Mesenchymal stem cell (in vitro differentiated cells and primary cell): ENCODE results near the gene KIF3C.
"Not testable (repeated sequence)": the region's sequence is repeated elsewhere in the genome, so short reads cannot be mapped to it uniquely, and the experiment has no call there.

ENCODE experiments used
- DNase-seq: peaks from one replicate; pipeline ENCODE4 v3.0.0-alpha.2; 2013
- H2AFZ ChIP-seq: one replicate; pipeline ENCODE4 v1.6.1; 2013; ENCODE audit warnings: low read depth, mild to moderate bottlenecking, control low read depth, inconsistent platforms, low read length, moderate library complexity
- H2AK5ac ChIP-seq: 2 replicates; pipeline ENCODE4 v1.6.1; 2013; ENCODE audit warnings: low read length, moderate library complexity, mild to moderate bottlenecking, inconsistent platforms; ENCODE audit not compliant: severe bottlenecking
- H2BK120ac ChIP-seq: one replicate; pipeline ENCODE4 v1.6.1; 2013; ENCODE audit warnings: low read depth, mild to moderate bottlenecking, inconsistent platforms, low read length, moderate library complexity
- H2BK12ac ChIP-seq, 2 experiments: one replicate each; pipeline ENCODE4 v1.6.1; 2013; ENCODE audit warnings: inconsistent platforms in 2 of 2, low read length in 2 of 2, mild to moderate bottlenecking in 2 of 2, moderate library complexity in 2 of 2, control low read depth in 1 of 2
- H2BK15ac ChIP-seq: one replicate; pipeline ENCODE4 v1.6.1; 2013; ENCODE audit warnings: mild to moderate bottlenecking, low read depth, inconsistent platforms; ENCODE audit not compliant: poor library complexity, severe bottlenecking
- H2BK5ac ChIP-seq: 2 replicates; pipeline ENCODE4 v1.6.1; 2013; ENCODE audit warnings: low read depth, mild to moderate bottlenecking, low read length, control low read depth, inconsistent platforms; ENCODE audit not compliant: poor library complexity, severe bottlenecking
- H3K14ac ChIP-seq, 2 experiments: one replicate each; pipeline ENCODE4 v1.6.1; 2013; ENCODE audit warnings: inconsistent platforms in 2 of 2, low read length in 2 of 2, control low read depth in 1 of 2, mild to moderate bottlenecking in 1 of 2, moderate library complexity in 1 of 2
- H3K18ac ChIP-seq, 2 experiments: one replicate each; pipeline ENCODE4 v1.6.1; 2013; ENCODE audit warnings: inconsistent platforms in 2 of 2, low read length in 2 of 2, control low read depth in 1 of 2, low read depth in 1 of 2, mild to moderate bottlenecking in 1 of 2
- H3K23ac ChIP-seq, 2 experiments: one replicate each; pipeline ENCODE4 v1.6.1; 2013; ENCODE audit warnings: inconsistent platforms in 2 of 2, low read length in 2 of 2, mild to moderate bottlenecking in 2 of 2, moderate library complexity in 2 of 2, control low read depth in 1 of 2
- H3K27ac ChIP-seq: 2 replicates; pipeline ENCODE4 v1.5.1; 2013; ENCODE audit warnings: mild to moderate bottlenecking, moderate library complexity, low read length, control low read depth, inconsistent platforms; ENCODE audit not compliant: poor library complexity, severe bottlenecking
- H3K27me3 ChIP-seq, 2 experiments: 2 replicates each; pipeline versions ENCODE4 v1.6.1 to v1.7.0; 2013; ENCODE audit warnings: low read length in 2 of 2, mild to moderate bottlenecking in 2 of 2, moderate library complexity in 2 of 2, control low read depth in 1 of 2, inconsistent platforms in 1 of 2; ENCODE audit not compliant: control insufficient read depth in 1 of 2, insufficient read depth in 1 of 2
- H3K36me3 ChIP-seq, 2 experiments: 2 replicates each; pipeline versions ENCODE4 v1.6.1 to v1.7.0; 2013; ENCODE audit warnings: low read length in 2 of 2, control low read depth in 1 of 2, inconsistent platforms in 1 of 2, low read depth in 1 of 2, mild to moderate bottlenecking in 1 of 2; ENCODE audit not compliant: insufficient read depth in 2 of 2, control insufficient read depth in 1 of 2
- H3K4ac ChIP-seq, 2 experiments: one replicate each; pipeline ENCODE4 v1.6.1; 2013; ENCODE audit warnings: inconsistent platforms in 2 of 2, low read length in 2 of 2, mild to moderate bottlenecking in 2 of 2, moderate library complexity in 2 of 2, control low read depth in 1 of 2, low read depth in 1 of 2
- H3K4me1 ChIP-seq: 2 replicates; pipeline ENCODE4 v1.6.1; 2013; ENCODE audit warnings: low read depth, low read length, control low read depth; ENCODE audit not compliant: control insufficient read depth, insufficient read depth
- H3K4me2 ChIP-seq: 2 replicates; pipeline ENCODE4 v1.6.1; 2013; ENCODE audit warnings: low read length, mild to moderate bottlenecking, inconsistent platforms; ENCODE audit not compliant: poor library complexity, severe bottlenecking
- H3K4me3 ChIP-seq, 2 experiments: 2 replicates each; pipeline versions ENCODE4 v1.5.1 to v1.7.0; 2013; ENCODE audit warnings: low read length in 2 of 2, mild to moderate bottlenecking in 2 of 2, control low read depth in 1 of 2, low read depth in 1 of 2; ENCODE audit not compliant: insufficient read depth in 1 of 2
- H3K79me1 ChIP-seq: replicated peaks from 2 replicates; pipeline ENCODE4 v1.6.1; 2013; ENCODE audit warnings: mild to moderate bottlenecking, control low read depth, low read length, inconsistent platforms; ENCODE audit not compliant: poor library complexity, severe bottlenecking
- H3K9ac ChIP-seq: 2 replicates; pipeline ENCODE4 v1.7.0; 2013; ENCODE audit warnings: mild to moderate bottlenecking, low read length, moderate library complexity
- H3K9me3 ChIP-seq: 2 replicates; pipeline ENCODE4 v1.7.0; 2013; ENCODE audit warnings: mild to moderate bottlenecking, low read length; ENCODE audit not compliant: control insufficient read depth
- H4K8ac ChIP-seq: one replicate; pipeline ENCODE4 v1.6.1; 2013; ENCODE audit warnings: inconsistent platforms, mild to moderate bottlenecking, low read length, moderate library complexity
- H4K91ac ChIP-seq: one replicate; pipeline ENCODE4 v1.6.1; 2013; ENCODE audit warnings: mild to moderate bottlenecking, low read length, inconsistent platforms
- WGBS: methylation state at CpG from one replicate; pipeline ENCODE4 v1.1.7; 2013; ENCODE audit warnings: mixed read lengths; 5-methylcytosine and 5-hydroxymethylcytosine counted together

The KIF3C gene

DNA sequence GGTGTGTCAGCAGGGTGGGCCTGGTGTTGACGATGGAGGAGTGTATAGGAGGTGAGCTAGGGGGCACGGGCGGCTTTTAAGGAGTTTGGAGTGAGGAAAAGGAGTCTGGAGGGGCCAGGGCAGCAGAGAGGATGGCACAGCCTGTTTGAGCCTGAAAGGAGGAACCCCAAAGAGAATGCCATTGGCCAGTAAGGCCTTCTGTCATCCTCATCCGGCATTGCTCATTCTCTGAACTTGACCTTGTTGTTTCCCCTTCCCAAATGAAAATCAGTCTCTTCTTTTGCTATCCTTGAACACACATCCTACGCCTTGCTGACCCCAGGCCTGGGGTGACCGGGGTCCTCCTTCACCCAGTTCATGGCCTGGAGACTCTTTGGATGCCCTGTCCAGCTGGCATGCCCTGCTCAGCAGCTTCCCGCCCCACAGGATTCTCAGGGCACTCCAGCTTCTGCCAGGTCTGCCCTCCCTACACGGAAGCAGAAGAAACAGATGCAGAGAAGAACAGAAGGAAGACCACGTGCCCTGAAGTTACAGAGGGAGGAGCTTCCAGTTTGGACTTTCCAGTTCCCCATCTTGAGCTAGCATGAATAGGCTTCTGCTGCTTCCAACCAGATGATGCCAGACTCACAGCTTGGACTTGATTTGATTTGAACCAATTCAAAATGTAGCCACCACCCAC is 20.5 kb upstream of the KIF3C start:
- Histone ChIP-seq H3K27ac (no peak overlapping the region), H3K27me3 (no peaks in the 10 kb centered on the region), H4K91ac (no peak overlapping the region), H2AFZ (no peak overlapping the region), H2BK15ac (no peak overlapping the region), H3K9me3 (no peaks in the 10 kb centered on the region), H3K18ac (no peak overlapping the region), H3K36me3 (no peaks in the 10 kb centered on the region), H3K23ac (no peak overlapping the region), H3K4me2 (no peak overlapping the region), H4K8ac (no peak overlapping the region), H2BK12ac (no peak overlapping the region), H3K4me3 (no peak overlapping the region), H3K79me1 (no peaks in the 10 kb centered on the region), H2AK5ac (no peak overlapping the region), H3K4ac (no peak overlapping the region), H3K4me1 (peaks cover 9% of the 10 kb centered on the region), H2BK5ac (no peak overlapping the region), H3K14ac (no peak overlapping the region), H3K9ac (no peak overlapping the region), H2BK120ac (no peak overlapping the region)
- WGBS, result 90% methylated on average over 9 of the region's 9 CpGs
- no peak for DNase-seq

DNA sequence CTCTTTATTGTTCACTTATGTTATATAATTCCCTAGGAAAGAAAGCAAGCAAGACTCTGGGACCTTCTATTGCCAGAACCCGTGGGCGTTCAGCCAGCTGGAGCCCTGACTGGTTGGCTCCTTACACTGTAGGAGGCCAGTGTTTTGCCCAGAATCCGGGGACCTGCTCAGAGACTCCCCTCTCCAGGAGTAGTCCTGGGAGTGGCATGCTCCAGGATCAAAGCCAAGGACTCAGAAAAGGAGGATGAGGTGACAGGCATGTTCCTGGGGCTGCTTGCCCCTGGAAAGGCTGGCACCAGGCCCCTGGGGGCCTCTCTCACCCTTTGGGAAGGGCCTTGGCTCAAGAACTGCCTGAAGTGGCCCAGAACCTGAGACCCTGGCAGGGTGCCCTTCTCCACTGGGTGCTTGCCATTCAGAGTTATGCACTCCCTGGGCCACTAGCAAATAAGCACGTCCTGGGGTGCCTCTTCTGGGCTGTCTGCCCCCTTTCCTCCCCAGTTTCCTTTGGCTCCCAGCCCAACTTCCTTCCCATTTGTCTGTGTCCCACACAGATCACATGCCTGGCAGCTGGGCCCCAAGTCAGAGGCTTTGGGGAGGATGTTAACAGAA is 19.6 kb upstream of the KIF3C start:
- Histone ChIP-seq H4K91ac (no peak overlapping the region), H2BK5ac (no peak overlapping the region)

DNA sequence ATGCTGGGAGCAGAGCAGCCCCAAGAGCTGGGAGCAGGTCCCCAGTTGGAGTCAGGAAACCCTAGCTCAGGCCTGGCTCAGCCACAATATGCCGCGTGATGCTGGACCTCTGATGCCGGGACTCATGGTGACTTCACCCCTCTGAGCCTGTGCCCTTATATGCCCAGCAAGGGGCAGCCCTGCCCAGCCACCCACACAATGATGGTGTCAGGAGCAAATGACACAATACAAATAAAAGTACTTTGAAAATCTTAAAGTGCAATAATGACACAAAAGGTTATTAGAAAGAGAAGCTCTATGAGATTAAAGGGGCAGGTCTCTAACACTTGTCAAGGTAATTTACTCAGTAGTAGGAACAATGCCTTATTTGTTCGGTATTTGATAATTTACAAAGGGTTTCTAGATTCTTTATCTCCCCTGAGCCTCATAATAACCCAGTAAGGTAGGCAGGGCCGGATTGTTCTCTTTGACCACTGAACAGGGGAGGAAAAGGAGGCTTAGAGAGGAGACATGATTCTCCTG is 18.3 kb upstream of the KIF3C start:
- Histone ChIP-seq H2BK5ac (no peak overlapping the region), H3K18ac (no peak overlapping the region), H2AFZ (no peak overlapping the region), H3K9me3 (no peaks in the 10 kb centered on the region), H3K36me3 (no peaks in the 10 kb centered on the region), H3K79me1 (no peaks in the 10 kb centered on the region), H3K4me3 (no peak overlapping the region), H3K23ac (no peak overlapping the region), H2AK5ac (no peak overlapping the region), H2BK12ac (no peak overlapping the region), H3K27ac (no peak overlapping the region), H2BK15ac (no peak overlapping the region), H3K4me1 (peaks cover 10% of the 10 kb centered on the region), H3K4me2 (no peak overlapping the region), H4K8ac (no peak overlapping the region), H3K9ac (peak overlapping the region; percentile 14), H3K4ac (no peak overlapping the region), H2BK120ac (no peak overlapping the region), H3K27me3 (no peaks in the 10 kb centered on the region), H4K91ac (no peak overlapping the region), H3K14ac (no peak overlapping the region)
- DNase-seq, result no peak
- WGBS, result 87% methylated on average over 3 of the region's 5 CpGs

More for the DNA sequence above, 19.6 kb upstream of the KIF3C start:
- Histone ChIP-seq H3K4ac (no peak overlapping the region), H3K4me3 (no peak overlapping the region), H2AFZ (no peak overlapping the region), H2BK15ac (no peak overlapping the region), H3K36me3 (no peaks in the 10 kb centered on the region), H3K23ac (no peak overlapping the region), H2BK12ac (no peak overlapping the region), H3K9me3 (no peaks in the 10 kb centered on the region), H2BK120ac (no peak overlapping the region), H3K79me1 (no peaks in the 10 kb centered on the region), H3K18ac (no peak overlapping the region), H4K8ac (peak overlapping the region; percentile 49), H3K27ac (no peak overlapping the region), H3K4me2 (no peak overlapping the region), H3K9ac (peak overlapping the region; percentile 43), H3K27me3 (no peaks in the 10 kb centered on the region), H2AK5ac (no peak overlapping the region), H3K14ac (no peak overlapping the region), H3K4me1 (peaks cover 10% of the 10 kb centered on the region)
- 70% methylated on average over 4 of the region's 4 CpGs for WGBS
- no peak for DNase-seq

DNA sequence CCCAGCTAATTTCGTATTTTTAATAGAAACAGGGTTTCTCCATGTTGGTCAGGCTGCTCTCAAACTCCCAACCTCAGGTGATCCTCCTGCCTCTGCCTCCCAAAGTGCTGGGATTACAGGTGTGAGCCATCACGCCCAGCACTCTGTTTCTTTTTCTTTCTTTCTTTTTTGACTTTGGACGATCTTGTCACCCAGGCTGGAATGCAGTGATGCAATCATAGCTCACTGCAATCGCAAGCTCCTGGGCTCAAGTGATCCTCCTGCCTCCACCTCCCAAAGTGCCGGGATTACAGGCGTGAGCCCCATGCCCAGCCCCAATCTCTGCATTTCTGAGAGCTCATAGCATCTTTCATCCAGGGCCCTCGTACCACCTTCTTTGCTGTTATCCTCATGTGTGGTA is 17.1 kb upstream of the KIF3C start:
- not testable (repeated sequence) for H3K27me3 ChIP-seq, H3K18ac ChIP-seq, H3K4me2 ChIP-seq, H2BK12ac ChIP-seq, H2BK120ac ChIP-seq, H2BK5ac ChIP-seq, H3K23ac ChIP-seq, H3K4me3 ChIP-seq, H3K9me3 ChIP-seq, H2AFZ ChIP-seq, H3K9ac ChIP-seq, H3K27ac ChIP-seq, H2AK5ac ChIP-seq, H3K79me1 ChIP-seq, H3K4ac ChIP-seq, H4K8ac ChIP-seq, H4K91ac ChIP-seq, H2BK15ac ChIP-seq, DNase-seq, H3K14ac ChIP-seq, H3K36me3 ChIP-seq
- 90% methylated on average over 7 of the region's 7 CpGs for WGBS
- H3K4me1 ChIP-seq, result peaks cover 10% of the 10 kb centered on the region
